GM23248 (cell line): Measurements from ENCODE around the gene AIP. TPM values are rescaled to one million over a fixed set of nuclear protein-coding genes. Genes with fewer than 3 reads are reported as not detected.

Experiments used
- DNase-seq: peaks from one replicate; pipeline ENCODE4 v3.0.0-alpha.2; 2015
- H2AFZ ChIP-seq: fragments of 200-600 bp; sonication (generic); 2 replicates; pipeline ENCODE4 v1.6.1; 2016; ENCODE audit warnings: antibody characterized with exemption
- H3F3A ChIP-seq: fragments of 200-600 bp; sonication (generic); 2 replicates; pipeline ENCODE4 v1.6.1; 2016; ENCODE audit warnings: mild to moderate bottlenecking, antibody characterized with exemption, mixed run types; ENCODE audit not compliant: insufficient read depth
- H3K27ac ChIP-seq: fragments of 200-600 bp; sonication (generic); 2 replicates; pipeline ENCODE4 v1.5.1; 2016; ENCODE audit warnings: mild to moderate bottlenecking
- H3K27me3 ChIP-seq: fragments of 200-600 bp; sonication (generic); replicated peaks from 2 replicates; pipeline ENCODE4 v1.6.1; 2016; ENCODE audit warnings: mild to moderate bottlenecking; ENCODE audit not compliant: insufficient read depth
- H3K36me3 ChIP-seq: fragments of 200-600 bp; sonication (generic); 2 replicates; pipeline ENCODE4 v1.6.1; 2016; ENCODE audit warnings: low read depth, mild to moderate bottlenecking
- H3K4me1 ChIP-seq: fragments of 200-600 bp; sonication (generic); 2 replicates; pipeline ENCODE4 v1.6.1; 2016; ENCODE audit warnings: mild to moderate bottlenecking; ENCODE audit not compliant: insufficient read depth
- H3K4me2 ChIP-seq: fragments of 200-600 bp; sonication (generic); one replicate; pipeline ENCODE4 v1.6.1; 2016; ENCODE audit warnings: mild to moderate bottlenecking; ENCODE audit not compliant: unreplicated experiment
- H3K4me3 ChIP-seq: fragments of 200-600 bp; sonication (generic); 2 replicates; pipeline ENCODE4 v1.5.1; 2016; ENCODE audit warnings: mild to moderate bottlenecking
- H3K79me2 ChIP-seq: fragments of 200-600 bp; sonication (generic); 2 replicates; pipeline ENCODE4 v1.6.1; 2016; ENCODE audit warnings: mild to moderate bottlenecking; ENCODE audit not compliant: insufficient read depth
- H3K9ac ChIP-seq: fragments of 200-600 bp; sonication (generic); 2 replicates; pipeline ENCODE4 v1.6.1; 2016; ENCODE audit warnings: mild to moderate bottlenecking
- H3K9me2 ChIP-seq: fragments of 200-600 bp; sonication (generic); 2 replicates; pipeline ENCODE4 v1.6.1; 2016; ENCODE audit warnings: mixed run types, mild to moderate bottlenecking, moderate library complexity; ENCODE audit not compliant: insufficient read depth
- H3K9me3 ChIP-seq: fragments of 200-600 bp; sonication (generic); one replicate; pipeline ENCODE4 v1.6.1; 2017; ENCODE audit warnings: low read depth
- H4K20me1 ChIP-seq: fragments of 200-600 bp; sonication (generic); 2 replicates; pipeline ENCODE4 v1.6.0; 2016; ENCODE audit not compliant: insufficient read depth
- EZH2 ChIP-seq: fragments of 200-600 bp; sonication (generic); IDR thresholded peaks from 2 replicates; pipeline ENCODE4 v1.6.1; 2018; ENCODE audit warnings: antibody characterized with exemption, mild to moderate bottlenecking; ENCODE audit not compliant: insufficient read depth, poor library complexity, severe bottlenecking
- EZH2phosphoT487 ChIP-seq: fragments of 200-600 bp; sonication (generic); IDR thresholded peaks from 2 replicates; pipeline ENCODE4 v1.6.1; 2018; ENCODE audit warnings: antibody characterized with exemption, moderate library complexity, mild to moderate bottlenecking, low read depth; ENCODE audit not compliant: insufficient read depth
- WGBS, 2 experiments: methylation state at CpG; one replicate each; pipeline ENCODE4 v1.1.6; 2015 to 2017; ENCODE audit warnings: low lambda C conversion rate in 2 of 2, low coverage in 1 of 2; ENCODE audit errors: missing lambda C conversion rate in 2 of 2; 5-methylcytosine and 5-hydroxymethylcytosine counted together
- in situ Hi-C: fragments of 300-500 bp; cut with MboI; formaldehyde crosslinking; loops from 2 replicates; pipeline ENCODE4 v1.15.0; 2020
- polyA plus RNA-seq: library from polyadenylated mRNA; unstranded; fragments of >200 nt; fragmentation: Nextera tagmentation; extraction: Ambion mirVana; gene quantifications from 2 replicates; pipeline ENCODE4 v1.2.1, GENCODE V29; 2016
- total RNA-seq: library from RNA; depleted of rRNA; stranded (reverse); fragments of >200 nt; shearing (Covaris generic); gene quantifications from 2 replicates; pipeline ENCODE4 v1.2.3, GENCODE V29; 2014

Gene AIP
- total and polyA plus RNA-seq, 2 experiments from 2014 or later: 56.1 to 58.5 TPM

- H3K9ac ChIP-seq: no peak overlapping the region
- TF ChIP-seq EZH2 (no peak), EZH2phosphoT487 (no peak)
- no peak overlapping the region for H3K4me3 ChIP-seq
- DNase-seq: no peak
- 81 to 82% methylated on average over 11 to 12 of the region's 12 CpGs for WGBS, 2 experiments
- H2AFZ ChIP-seq: no peak overlapping the region
- H3K79me2 ChIP-seq: no peaks in the 10 kb centered on the region
- H3K9me2 ChIP-seq: no peaks in the 10 kb centered on the region
- in situ Hi-C loops: no loop called here
- H3K4me1 ChIP-seq: no peaks in the 10 kb centered on the region
- no peaks in the 10 kb centered on the region for H3K27me3 ChIP-seq
- no peaks in the 10 kb centered on the region for H3K9me3 ChIP-seq
- no peaks in the 10 kb centered on the region for H3K36me3 ChIP-seq
- H3F3A ChIP-seq: no peaks in the 10 kb centered on the region
- H3K4me2 ChIP-seq: no peak overlapping the region
- no peak overlapping the region for H3K27ac ChIP-seq
- no peaks in the 10 kb centered on the region for H4K20me1 ChIP-seq
These were observed 25.4 kb upstream of the AIP start for GRCh38 chr11:67457453-67457852.

- DNase-seq: no peak
- Histone ChIP-seq H2AFZ (no peak overlapping the region), H3K9ac (no peak overlapping the region), H3K4me1 (no peaks in the 10 kb centered on the region), H3K9me3 (no peaks in the 10 kb centered on the region), H3K27ac (no peak overlapping the region), H3K4me3 (no peak overlapping the region), H3K4me2 (no peak overlapping the region), H4K20me1 (no peaks in the 10 kb centered on the region), H3K9me2 (no peaks in the 10 kb centered on the region), H3K79me2 (no peaks in the 10 kb centered on the region), H3F3A (no peaks in the 10 kb centered on the region), H3K27me3 (no peaks in the 10 kb centered on the region), H3K36me3 (no peaks in the 10 kb centered on the region)
- WGBS, 2 experiments: 69 to 82% methylated on average over 19 of the region's 19 CpGs
- no peak for TF ChIP-seq EZH2
- no peak for TF ChIP-seq EZH2phosphoT487
- in situ Hi-C loops: no loop called here
These were observed 24.6 kb upstream of the AIP start for GRCh38 chr11:67458266-67458665.

- TF ChIP-seq EZH2phosphoT487: no peak
- no peak for TF ChIP-seq EZH2
- Histone ChIP-seq H4K20me1 (no peaks in the 10 kb centered on the region), H3K9me3 (no peaks in the 10 kb centered on the region), H3F3A (no peaks in the 10 kb centered on the region), H3K4me1 (no peaks in the 10 kb centered on the region), H3K4me2 (no peak overlapping the region), H3K27ac (no peak overlapping the region), H3K79me2 (peaks cover 19% of the 10 kb centered on the region; the same call in 1 of the 2 replicates), H3K9me2 (no peaks in the 10 kb centered on the region), H3K36me3 (no peaks in the 10 kb centered on the region), H3K27me3 (no peaks in the 10 kb centered on the region), H2AFZ (no peak overlapping the region), H3K9ac (no peak overlapping the region), H3K4me3 (no peak overlapping the region)
- 91 to 93% methylated on average over 10 of the region's 10 CpGs for WGBS, 2 experiments
- in situ Hi-C loops: no loop called here
- DNase-seq: no peak
These were observed 19.6 kb upstream of the AIP start for GRCh38 chr11:67463186-67463585.

- H3F3A ChIP-seq: no peaks in the 10 kb centered on the region
- H3K4me2 ChIP-seq: peak overlapping the region; percentile 50
- no peaks in the 10 kb centered on the region for H3K4me1 ChIP-seq
- peak overlapping the region; percentile 77 for H2AFZ ChIP-seq
- no peaks in the 10 kb centered on the region for H4K20me1 ChIP-seq
- WGBS, 2 experiments: 83 to 90% methylated on average over 20 of the region's 20 CpGs
- H3K9me3 ChIP-seq: no peaks in the 10 kb centered on the region
- H3K9me2 ChIP-seq: no peaks in the 10 kb centered on the region
- TF ChIP-seq EZH2 (no peak), EZH2phosphoT487 (no peak)
- H3K36me3 ChIP-seq: no peaks in the 10 kb centered on the region
- in situ Hi-C loops: no loop called here
- H3K4me3 ChIP-seq: peak overlapping the region; percentile 70
- H3K79me2 ChIP-seq: peaks cover 23% of the 10 kb centered on the region; the same call in 1 of the 2 replicates
- H3K27ac ChIP-seq: no peak overlapping the region
- peak; percentile 49 for DNase-seq
- no peaks in the 10 kb centered on the region for H3K27me3 ChIP-seq
- H3K9ac ChIP-seq: peak overlapping the region; percentile 40
These were observed 19.0 kb upstream of the AIP start for GRCh38 chr11:67463680-67464410.
